GM19023 (cell line): ENCODE results near the gene ZNF584.
"Not testable (repeated sequence)": the region's sequence is repeated elsewhere in the genome, so short reads cannot be mapped to it uniquely, and the experiment has no call there.

Experiments
- ATAC-seq: cut with Tn5 transposase; IDR thresholded peaks from one replicate; pipeline ENCODE4 v1.9.1; 2021; ENCODE audit warnings: mild to moderate bottlenecking, moderate library complexity; ENCODE audit not compliant: unreplicated experiment

ZNF584 gene

GRCh38 chr19:58403920-58404478 lies 4.5 kb upstream of the ZNF584 start:
- not testable (repeated sequence) for ATAC-seq

- ATAC-seq = no peak
Observed at GRCh38 chr19:58406818-58407657, 1.4 kb upstream of the ZNF584 start.

DNA sequence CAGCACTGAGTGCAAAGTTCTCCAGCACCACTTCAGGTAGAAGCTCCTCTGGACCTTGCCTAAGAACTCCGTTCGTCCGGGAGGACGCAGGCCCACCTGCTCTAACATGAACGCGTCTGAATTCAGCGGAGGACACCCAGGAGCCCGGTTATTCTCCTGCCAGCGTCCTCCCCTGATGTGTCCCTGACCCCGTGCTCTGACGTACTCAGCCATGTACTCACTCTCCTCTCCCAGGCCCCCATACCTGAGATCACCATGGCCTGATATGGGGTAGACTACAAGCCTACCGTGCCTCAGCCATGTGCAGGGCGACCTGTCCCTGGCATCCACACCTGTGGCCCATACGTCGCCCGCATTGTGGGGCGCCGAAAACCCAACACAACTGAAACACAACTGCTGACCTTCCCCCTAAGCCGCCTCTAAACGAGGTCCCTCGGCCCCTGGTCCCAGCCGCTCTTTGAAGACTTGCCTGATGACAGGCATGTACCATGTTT lies 744 bp upstream of the ZNF584 start:
- ATAC-seq = peak; percentile 6

- no peak for ATAC-seq
Observed at GRCh38 chr19:58409010-58409790, 751 bp downstream of the ZNF584 start.

DNA sequence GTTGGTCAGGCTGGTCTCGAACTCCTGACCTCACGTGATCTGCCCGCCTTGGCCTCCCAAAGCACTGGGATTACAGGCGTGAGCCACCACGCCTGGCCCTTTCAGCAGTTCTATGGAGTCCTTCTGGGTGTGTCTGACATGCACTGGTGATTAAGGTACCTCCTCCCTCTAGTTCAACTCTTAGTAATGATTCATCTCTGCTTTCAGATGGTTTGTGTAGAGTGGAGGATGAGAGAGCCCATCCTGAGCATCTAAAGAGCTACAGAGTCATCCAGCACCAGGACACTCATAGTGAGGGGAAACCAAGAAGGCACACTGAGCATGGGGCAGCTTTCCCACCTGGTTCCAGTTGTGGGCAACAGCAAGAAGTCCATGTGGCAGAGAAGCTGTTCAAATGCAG lies 8.2 kb downstream of the ZNF584 start:
- no peak for ATAC-seq

DNA sequence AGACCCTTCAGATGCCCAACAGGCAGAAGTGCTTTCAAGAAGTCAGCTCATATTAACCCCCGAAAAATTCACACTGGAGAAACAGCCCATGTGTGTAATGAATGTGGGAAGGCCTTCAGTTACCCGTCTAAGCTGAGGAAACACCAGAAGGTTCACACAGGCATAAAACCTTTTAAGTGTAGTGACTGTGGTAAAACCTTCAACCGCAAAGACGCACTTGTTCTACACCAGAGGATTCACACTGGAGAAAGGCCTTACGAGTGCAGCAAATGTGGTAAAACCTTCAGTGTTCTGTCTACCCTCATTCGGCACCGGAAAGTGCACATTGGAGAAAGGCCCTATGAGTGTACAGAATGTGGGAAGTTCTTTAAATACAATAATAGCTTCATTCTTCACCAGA lies 8.6 kb downstream of the ZNF584 start:
- ATAC-seq = no peak

DNA sequence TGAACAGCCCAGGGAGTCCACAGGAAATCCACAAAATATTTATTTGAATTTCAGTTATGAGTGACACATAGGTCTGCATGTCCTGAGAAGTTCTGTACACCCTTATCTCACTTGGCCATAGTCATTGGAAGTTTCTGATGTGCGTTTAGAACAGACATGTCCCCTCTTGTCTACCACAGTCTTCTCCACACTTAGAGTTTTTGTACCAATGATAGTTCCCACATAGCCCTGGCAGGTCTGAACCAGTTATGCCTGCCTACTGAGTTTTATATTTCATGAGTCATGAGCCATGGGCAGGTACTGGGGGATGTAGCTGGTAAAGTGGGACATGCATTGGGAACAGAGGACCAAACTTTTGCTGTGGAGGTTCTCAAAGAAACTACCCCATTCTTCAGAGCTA lies 20.2 kb downstream of the ZNF584 start:
- no peak for ATAC-seq

- ATAC-seq = no peak
Observed at GRCh38 chr19:58429745-58430144, 21.3 kb downstream of the ZNF584 start.

- no peak for ATAC-seq
Observed at GRCh38 chr19:58434217-58434616, 25.8 kb downstream of the ZNF584 start.

DNA sequence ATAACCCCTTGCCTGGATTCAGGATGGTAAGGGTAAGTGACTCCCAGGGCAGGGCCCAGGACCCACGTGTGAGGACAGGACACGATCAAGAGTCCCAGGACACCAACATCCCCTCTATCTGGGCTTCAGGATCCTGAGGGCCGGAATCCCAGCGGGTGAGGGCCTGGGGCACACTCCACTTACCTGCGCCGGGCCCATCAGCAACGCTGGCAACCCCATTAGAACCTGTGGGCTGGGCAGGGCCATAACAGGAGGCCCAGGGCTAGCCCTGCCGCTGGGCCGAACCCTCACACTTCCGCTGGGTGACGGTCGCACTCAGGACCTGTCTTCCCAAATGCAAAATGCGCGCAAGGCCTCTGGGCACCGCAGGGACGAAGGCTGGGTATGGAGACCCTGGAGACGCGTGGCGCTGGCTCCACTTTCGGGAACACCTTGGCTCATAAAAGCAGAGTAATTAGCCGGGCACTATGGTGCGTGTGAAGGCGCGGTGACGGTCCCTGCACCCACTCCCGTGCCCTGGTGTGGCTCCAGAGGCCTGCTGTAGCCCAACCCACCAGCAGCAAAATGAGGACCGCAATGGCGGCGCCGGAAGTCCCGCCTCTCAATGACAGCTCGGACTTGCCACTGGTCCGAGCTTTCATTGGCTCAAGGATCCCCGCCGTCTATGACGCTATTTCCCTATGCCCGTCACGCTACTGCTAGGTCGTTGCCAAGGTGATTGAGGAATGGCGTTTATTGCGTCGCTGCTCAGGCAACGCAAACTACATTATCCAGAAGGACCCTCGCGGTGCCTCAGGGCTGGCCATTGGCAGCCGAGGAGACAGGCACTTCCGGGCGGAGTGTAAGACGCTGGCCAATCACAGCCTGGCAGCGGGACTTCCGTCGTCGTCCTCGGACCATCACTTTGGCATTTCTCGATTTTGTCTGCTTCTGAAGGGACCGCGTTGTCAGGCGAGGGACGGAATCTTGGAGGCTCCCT lies 31.4 kb downstream of the ZNF584 start, which contains the start of gene ZNF132:
ZNF132 (minus strand) TSS at position 578 of the 979 bp plus-strand sequence; CDS start at position 246, 332 bp downstream.
- ATAC-seq = peak; percentile 97

GRCh38 chr19:58440556-58440955 lies 32.1 kb downstream of the ZNF584 start:
- no peak for ATAC-seq

- not testable (repeated sequence) for ATAC-seq
Observed at GRCh38 chr19:58442986-58443385, 34.5 kb downstream of the ZNF584 start.

DNA sequence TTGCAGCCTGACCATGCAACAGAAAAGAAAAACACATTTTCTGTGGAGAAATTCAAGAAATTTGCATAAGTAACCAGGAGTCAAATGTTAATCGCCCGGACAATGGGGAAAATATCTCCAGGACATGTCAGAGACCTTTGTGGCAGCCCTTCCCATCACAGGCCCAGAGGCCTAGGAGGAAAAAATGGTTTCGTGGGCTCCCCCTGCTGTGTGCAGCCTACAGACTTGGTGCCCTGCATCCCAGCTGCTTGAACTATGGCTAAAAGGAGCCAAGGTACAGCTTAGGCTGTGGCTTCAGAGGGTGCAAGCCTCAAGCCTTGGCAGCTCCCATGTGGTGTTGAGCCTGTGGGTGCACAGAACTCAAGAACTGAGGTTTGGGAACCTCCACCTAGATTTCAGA lies 40.4 kb downstream of the ZNF584 start:
- not testable (repeated sequence) for ATAC-seq

- ATAC-seq = not testable (repeated sequence)
Observed at GRCh38 chr19:58449980-58450379, 41.5 kb downstream of the ZNF584 start.

GRCh38 chr19:58450856-58451357 lies 42.5 kb downstream of the ZNF584 start:
- no peak for ATAC-seq

GRCh38 chr19:58451358-58452101 lies 43.1 kb downstream of the ZNF584 start, which contains the start of gene ZNF324B:
Gene ZNF324B (plus strand): TSS chr19:58451622. CDS start chr19:58453702, 2,080 bp downstream.
- peak; percentile 92 for ATAC-seq

DNA sequence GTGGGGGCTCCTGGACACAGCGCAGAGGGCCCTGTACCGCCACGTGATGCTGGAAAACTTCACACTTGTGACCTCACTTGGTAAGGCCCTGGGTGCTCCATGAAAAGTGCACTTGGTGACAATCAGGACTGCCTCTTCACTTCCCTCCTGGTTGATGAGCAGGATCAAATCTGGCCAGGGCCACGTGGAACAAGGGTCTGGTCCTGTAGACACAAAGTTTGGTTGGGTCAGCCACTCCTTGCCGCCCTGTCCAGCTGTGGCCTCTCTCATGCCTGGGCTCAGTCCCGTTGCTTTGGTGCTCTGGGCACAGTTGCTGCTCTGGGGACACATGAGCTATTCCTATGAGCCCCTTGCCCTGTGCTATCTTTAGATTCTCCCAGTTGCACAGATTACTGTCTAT lies 45.3 kb downstream of the ZNF584 start:
- ATAC-seq = no peak

DNA sequence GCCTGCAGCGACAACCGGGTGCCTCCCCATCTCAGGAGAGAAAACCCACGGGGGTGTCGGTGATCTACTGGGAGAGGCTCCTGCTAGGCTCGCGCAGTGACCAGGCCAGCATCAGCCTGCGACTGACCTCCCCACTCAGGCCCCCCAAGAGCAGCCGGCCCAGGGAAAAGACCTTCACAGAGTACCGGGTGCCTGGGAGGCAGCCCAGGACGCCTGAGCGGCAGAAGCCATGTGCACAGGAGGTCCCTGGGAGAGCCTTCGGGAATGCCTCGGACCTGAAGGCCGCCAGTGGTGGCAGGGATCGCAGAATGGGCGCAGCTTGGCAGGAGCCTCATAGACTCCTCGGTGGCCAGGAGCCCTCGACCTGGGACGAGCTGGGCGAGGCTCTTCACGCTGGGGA lies 46.9 kb downstream of the ZNF584 start:
- ATAC-seq = no peak

DNA sequence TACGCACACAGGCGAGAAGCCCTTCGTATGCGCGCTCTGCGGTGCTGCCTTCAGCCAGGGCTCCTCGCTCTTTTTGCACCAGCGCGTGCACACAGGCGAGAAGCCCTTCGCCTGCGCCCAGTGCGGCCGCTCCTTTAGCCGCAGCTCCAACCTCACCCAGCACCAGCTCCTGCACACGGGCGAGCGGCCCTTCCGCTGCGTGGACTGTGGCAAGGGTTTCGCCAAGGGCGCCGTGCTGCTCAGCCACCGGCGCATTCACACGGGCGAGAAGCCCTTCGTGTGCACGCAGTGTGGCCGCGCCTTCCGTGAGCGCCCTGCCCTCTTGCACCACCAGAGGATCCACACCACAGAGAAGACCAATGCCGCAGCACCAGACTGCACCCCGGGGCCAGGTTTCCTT lies 47.7 kb downstream of the ZNF584 start:
- no peak for ATAC-seq
